Measurements from ENCODE around the gene C22orf39.

- no peak for TF ChIP-seq POLR2A (IDR thresholded peaks at IDR 0.05; ENCODE audit: low read length)
- no peak for TF ChIP-seq HMGXB4 (CRISPR knock-in tag; IDR thresholded peaks at IDR 0.05; ENCODE audit: borderline replicate concordance)
- no peak for TF ChIP-seq CTCF (IDR thresholded peaks at IDR 0.05)
- TF ChIP-seq ELK1 (IDR thresholded peaks at IDR 0.05; ENCODE audit: low read depth, low read length), result no peak
- TF ChIP-seq CHD2 (IDR thresholded peaks at IDR 0.05; ENCODE audit: low read length, partially characterized antibody), result no peak
Observed at GRCh38 chr22:19480173-19480568, 32.7 kb upstream of the C22orf39 start.
